ENCODE data around the gene MECP2.

- TF ChIP-seq CTCF (CRISPR knock-in tag; IDR thresholded peaks at IDR 0.05) (no peak), SP1 (IDR thresholded peaks at IDR 0.05) (no peak), SP1 (CRISPR knock-in tag; IDR thresholded peaks at IDR 0.05) (no peak), ZBTB7B (CRISPR knock-in tag; IDR thresholded peaks at IDR 0.05) (no peak), SIN3A (IDR thresholded peaks at IDR 0.05; ENCODE audit: borderline replicate concordance, low read depth, low read length) (no peak), ZBTB7A (CRISPR knock-in tag; IDR thresholded peaks at IDR 0.05) (no peak), TCF12 (IDR thresholded peaks at IDR 0.05) (no peak), TCF12 (CRISPR knock-in tag; IDR thresholded peaks at IDR 0.05) (no peak), NFE2 (CRISPR knock-in tag; IDR thresholded peaks at IDR 0.05) (no peak), GTF2F1 (IDR thresholded peaks at IDR 0.05; ENCODE audit: low read length) (no peak), HMG20A (CRISPR knock-in tag; IDR thresholded peaks at IDR 0.05; ENCODE audit: borderline replicate concordance) (no peak), ZNF740 (CRISPR knock-in tag; IDR thresholded peaks at IDR 0.05) (no peak), TBL1XR1 (IDR thresholded peaks at IDR 0.05; ENCODE audit: borderline replicate concordance, low read length, partially characterized antibody) (no peak), ZNF274 (CRISPR knock-in tag; IDR thresholded peaks at IDR 0.05) (no peak), TARDBP (CRISPR knock-in tag; IDR thresholded peaks at IDR 0.05) (no peak)
These were observed 104.4 kb downstream of the MECP2 start for GRCh38 chrX:153993079-153993478.
